ENCODE results near the gene ZNF439.

DNA sequence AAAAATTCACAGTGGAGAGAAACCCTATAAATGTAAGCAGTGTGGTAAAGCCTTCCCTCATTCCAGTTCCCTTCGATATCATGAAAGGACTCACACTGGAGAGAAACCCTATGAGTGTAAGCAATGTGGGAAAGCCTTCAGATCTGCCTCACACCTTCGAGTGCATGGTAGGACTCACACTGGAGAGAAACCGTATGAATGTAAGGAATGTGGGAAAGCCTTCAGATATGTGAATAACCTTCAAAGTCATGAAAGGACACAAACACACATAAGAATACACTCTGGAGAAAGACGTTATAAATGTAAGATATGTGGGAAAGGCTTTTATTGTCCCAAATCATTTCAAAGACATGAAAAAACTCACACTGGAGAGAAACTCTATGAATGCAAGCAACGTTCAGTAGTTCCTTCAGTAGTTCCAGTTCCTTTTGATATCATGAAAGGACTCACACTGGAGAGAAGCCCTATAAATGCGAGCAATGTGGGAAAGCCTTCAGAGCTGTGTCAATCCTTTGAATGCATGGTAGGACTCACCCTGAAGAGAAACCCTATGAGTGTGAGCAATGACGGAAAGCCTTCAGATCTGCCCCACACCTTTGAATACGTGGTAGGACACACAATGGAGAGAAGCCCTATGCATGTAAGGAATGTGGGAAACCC is 16.1 kb upstream of the ZNF439 start:
- no peak for TF ChIP-seq SP1 (IDR thresholded peaks at IDR 0.05)
- no peak for TF ChIP-seq FOXM1 (IDR thresholded peaks at IDR 0.05; ENCODE audit: borderline replicate concordance)
- no peak for TF ChIP-seq ELF4 (IDR thresholded peaks at IDR 0.05)
- TF ChIP-seq TARDBP (IDR thresholded peaks at IDR 0.05): no peak
- TF ChIP-seq HDGF (IDR thresholded peaks at IDR 0.05; ENCODE audit: borderline replicate concordance): no peak
- no peak for TF ChIP-seq ZNF384 (IDR thresholded peaks at IDR 0.05)
- TF ChIP-seq BHLHE40 (IDR thresholded peaks at IDR 0.05; ENCODE audit: borderline replicate concordance): no peak
- no peak for TF ChIP-seq ARNT (IDR thresholded peaks at IDR 0.05)
- no peak for TF ChIP-seq FOXA1 (IDR thresholded peaks at IDR 0.05)
- TF ChIP-seq SUZ12 (IDR thresholded peaks at IDR 0.05): no peak

Measured in HEK293T (cell line).